Breast epithelium (tissue), 4 donors: Measurements from ENCODE around the gene PSMF1. TPM values are rescaled to one million over a fixed set of nuclear protein-coding genes. Genes with fewer than 3 reads are reported as not detected.
A peak's percentile ranks its signal among the peaks of the same experiment; 100 is the strongest.

Experiments used
- DNase-seq, 2 donors: peaks; one replicate each; pipeline ENCODE4 v3.0.0-alpha.2; 2019; ENCODE audit warnings: low spot score in 2 of 2
- H3K27ac ChIP-seq, 2 donors: fragments of 200-600 bp; sonication (generic) in 1 of 2; one replicate each; pipeline ENCODE4 v1.5.1; 2016 to 2019; ENCODE audit warnings: mild to moderate bottlenecking in 1 of 2
- H3K27me3 ChIP-seq, 2 donors: fragments of 200-600 bp; sonication (generic) in 1 of 2; one replicate each; pipeline versions ENCODE4 v1.5.1 to v1.6.0; 2017 to 2019; ENCODE audit warnings: control low read depth in 1 of 2, mild to moderate bottlenecking in 1 of 2
- H3K36me3 ChIP-seq: fragments of 200-600 bp; one replicate; pipeline ENCODE4 v1.5.1; 2019
- H3K4me1 ChIP-seq, 2 donors: fragments of 200-600 bp; sonication (generic); one replicate each; pipeline ENCODE4 v1.5.1; 2016 to 2019; ENCODE audit warnings: control low read depth in 1 of 2
- H3K4me3 ChIP-seq, 3 donors: fragments of 200-600 bp; sonication (generic); 1 replicate in 2 of 3; 2 replicates in 1 of 3; pipeline ENCODE4 v1.5.1; 2016 to 2019; ENCODE audit warnings: mild to moderate bottlenecking in 3 of 3, moderate library complexity in 2 of 3
- H3K9me3 ChIP-seq, 2 donors: fragments of 200-600 bp; sonication (generic) in 1 of 2; one replicate each; pipeline ENCODE4 v1.5.1; 2016 to 2019; ENCODE audit warnings: control low read depth in 1 of 2
- CTCF ChIP-seq, 3 donors: fragments of 450-650 bp; IDR thresholded peaks; one replicate each; pipeline ENCODE4 v1.5.1; 2016 to 2017; ENCODE audit warnings: antibody characterized with exemption in 3 of 3, mild to moderate bottlenecking in 3 of 3, moderate library complexity in 3 of 3
- POLR2A ChIP-seq: fragments of 450-650 bp; IDR thresholded peaks from one replicate; pipeline ENCODE4 v1.6.1; 2016; ENCODE audit warnings: antibody characterized with exemption, mild to moderate bottlenecking, moderate library complexity
- POLR2AphosphoS5 ChIP-seq, 3 donors: sonication (generic); formaldehyde crosslinking; IDR thresholded peaks; one replicate each; pipeline ENCODE4 v1.6.1; 2017; ENCODE audit warnings: antibody characterized with exemption in 3 of 3
- intact Hi-C: fragments of 100-400 bp; cut with DNase I; formaldehyde crosslinking; loops from one replicate; pipeline ENCODE4 v1.15.1; 2023; ENCODE audit warnings: low total_unique reads
- total RNA-seq, 3 donors: library from RNA; depleted of rRNA; stranded (reverse); fragments of >200 nt; gene quantifications; one replicate each; pipeline ENCODE4 v1.1.0, GENCODE V29; 2016

PSMF1 gene
- total RNA-seq, 3 donors from 2014 or later, result 71.7 to 98.4 (median 75.1) TPM

GRCh38 chr20:1107176-1107575, 11.2 kb upstream of the PSMF1 start:
- Histone ChIP-seq H3K4me1 (no peaks in the 10 kb centered on the region), H3K27me3 (no peaks in the 10 kb centered on the region), H3K36me3 (no peaks in the 10 kb centered on the region), H3K4me3 (no peak overlapping the region), H3K27ac (no peak overlapping the region), H3K9me3 (peaks cover 0 to 8% of the 10 kb centered on the region in 2 donors)
- intact Hi-C loops, result no loop called here
- no peak for TF ChIP-seq POLR2AphosphoS5 (IDR thresholded peaks at IDR 0.05)
- TF ChIP-seq POLR2A, result no peak
- no peak for TF ChIP-seq CTCF (IDR thresholded peaks at IDR 0.05)
- no peak for DNase-seq

GRCh38 chr20:1108437-1108920, 9.9 kb upstream of the PSMF1 start:
- no peak for DNase-seq
- peak in 2 of 3 donors; percentile 39 to 40 for TF ChIP-seq CTCF (IDR thresholded peaks at IDR 0.05)
- TF ChIP-seq POLR2A, result no peak
- no peak for TF ChIP-seq POLR2AphosphoS5 (IDR thresholded peaks at IDR 0.05)
- Histone ChIP-seq H3K27me3 (no peaks in the 10 kb centered on the region), H3K36me3 (no peaks in the 10 kb centered on the region), H3K9me3 (no peaks in the 10 kb centered on the region), H3K4me1 (no peaks in the 10 kb centered on the region), H3K4me3 (no peak overlapping the region), H3K27ac (no peak overlapping the region)
- intact Hi-C loops, result no loop called here

GRCh38 chr20:1112908-1113307, 5.5 kb upstream of the PSMF1 start:
- intact Hi-C loops, result loop anchor here (5.0 kb wide), 1 partner anchor 156 kb away; no protein-coding TSS in a partner anchor

GRCh38 chr20:1118004-1118335, 432 bp upstream of the PSMF1 start:
- Histone ChIP-seq H3K27ac (peak overlapping the region; percentile 78 to 83), H3K36me3 (no peaks in the 10 kb centered on the region), H3K4me3 (peak overlapping the region; percentile 89 to 94 (median 94)), H3K9me3 (no peaks in the 10 kb centered on the region), H3K4me1 (peaks cover 10 to 35% of the 10 kb centered on the region in 2 donors), H3K27me3 (no peaks in the 10 kb centered on the region)
- no peak for DNase-seq
- TF ChIP-seq POLR2AphosphoS5 (IDR thresholded peaks at IDR 0.05) (no peak), POLR2A (no peak), CTCF (IDR thresholded peaks at IDR 0.05) (no peak)
- intact Hi-C loops, result no loop called here

More at GRCh38 chr20:1112908-1113307, 5.5 kb upstream of the PSMF1 start:
- no peaks in the 10 kb centered on the region for H3K27me3 ChIP-seq
- H3K4me1 ChIP-seq, result peaks cover 0 to 4% of the 10 kb centered on the region in 2 donors
- no peak for TF ChIP-seq POLR2AphosphoS5 (IDR thresholded peaks at IDR 0.05)
- no peak for TF ChIP-seq POLR2A
- TF ChIP-seq CTCF (IDR thresholded peaks at IDR 0.05), result no peak
- no peaks in the 10 kb centered on the region for H3K36me3 ChIP-seq
- no peak overlapping the region for H3K4me3 ChIP-seq
- DNase-seq, result no peak
- no peak overlapping the region for H3K27ac ChIP-seq
- no peaks in the 10 kb centered on the region for H3K9me3 ChIP-seq

GRCh38 chr20:1119128-1119505, 715 bp downstream of the PSMF1 start:
- H3K27me3 ChIP-seq, result no peaks in the 10 kb centered on the region
- H3K4me3 ChIP-seq, result peak overlapping the region; percentile 89 to 94 (median 94)
- H3K4me1 ChIP-seq, result peaks cover 10 to 35% of the 10 kb centered on the region in 2 donors
- H3K36me3 ChIP-seq, result no peaks in the 10 kb centered on the region
- TF ChIP-seq POLR2AphosphoS5 (IDR thresholded peaks at IDR 0.05) (no peak), POLR2A (no peak), CTCF (IDR thresholded peaks at IDR 0.05) (no peak)
- peak overlapping the region; percentile 78 to 83 for H3K27ac ChIP-seq
- H3K9me3 ChIP-seq, result no peaks in the 10 kb centered on the region
- intact Hi-C loops, result no loop called here
- no peak for DNase-seq
